Ovary (tissue), 3 donors: ENCODE data around the gene PPM1E.

Source experiments
- CTCF ChIP-seq, 3 donors: fragments of 450-650 bp in 2 of 3; fragments of 200-600 bp in 1 of 3; IDR thresholded peaks; one replicate each; pipeline versions ENCODE4 v1.5.1 to v1.8.0; 2016 to 2022; ENCODE audit warnings: antibody characterized with exemption in 3 of 3, mild to moderate bottlenecking in 1 of 3
- EP300 ChIP-seq: sonication (generic); formaldehyde crosslinking; IDR thresholded peaks from one replicate; pipeline ENCODE4 v1.6.1; 2017; ENCODE audit warnings: antibody characterized with exemption
- POLR2A ChIP-seq: fragments of 450-650 bp; IDR thresholded peaks from one replicate; pipeline ENCODE4 v1.6.1; 2017; ENCODE audit warnings: antibody characterized with exemption, mild to moderate bottlenecking, moderate library complexity
- donor health status: DM: no; HTN: no; CAD: no.

- TF ChIP-seq CTCF (IDR thresholded peaks at IDR 0.05), result no peak
- no peak for TF ChIP-seq POLR2A
- no peak for TF ChIP-seq EP300
Measured at GRCh38 chr17:59000022-59000421, 244.4 kb downstream of the PPM1E start.
